ENCODE measurements around the gene SLC6A17.

SLC6A17 gene

DNA sequence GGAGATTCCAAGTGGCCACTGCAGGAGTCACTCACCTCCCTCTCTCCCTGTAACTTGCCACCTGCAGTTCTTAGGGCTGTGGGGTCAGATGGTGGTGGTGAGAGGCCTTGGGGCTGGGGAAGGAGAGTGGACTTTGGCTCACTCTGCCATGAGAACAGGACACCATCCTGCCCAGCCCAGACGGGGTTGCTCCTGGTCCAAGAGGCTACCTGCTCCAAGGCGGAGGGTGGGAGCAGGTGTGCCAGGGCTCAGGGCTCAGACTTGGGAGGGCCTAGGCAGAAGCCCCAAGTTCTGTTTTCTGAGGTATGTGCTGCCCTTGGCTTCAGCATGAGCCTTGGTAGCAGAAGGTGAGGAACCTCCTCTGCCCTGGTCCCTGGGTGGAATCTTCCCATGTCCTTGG is 48.5 kb downstream of the SLC6A17 start:
- DNase-seq (ENCODE audit: low read depth) = no peak
- TF ChIP-seq, protein P1, sequence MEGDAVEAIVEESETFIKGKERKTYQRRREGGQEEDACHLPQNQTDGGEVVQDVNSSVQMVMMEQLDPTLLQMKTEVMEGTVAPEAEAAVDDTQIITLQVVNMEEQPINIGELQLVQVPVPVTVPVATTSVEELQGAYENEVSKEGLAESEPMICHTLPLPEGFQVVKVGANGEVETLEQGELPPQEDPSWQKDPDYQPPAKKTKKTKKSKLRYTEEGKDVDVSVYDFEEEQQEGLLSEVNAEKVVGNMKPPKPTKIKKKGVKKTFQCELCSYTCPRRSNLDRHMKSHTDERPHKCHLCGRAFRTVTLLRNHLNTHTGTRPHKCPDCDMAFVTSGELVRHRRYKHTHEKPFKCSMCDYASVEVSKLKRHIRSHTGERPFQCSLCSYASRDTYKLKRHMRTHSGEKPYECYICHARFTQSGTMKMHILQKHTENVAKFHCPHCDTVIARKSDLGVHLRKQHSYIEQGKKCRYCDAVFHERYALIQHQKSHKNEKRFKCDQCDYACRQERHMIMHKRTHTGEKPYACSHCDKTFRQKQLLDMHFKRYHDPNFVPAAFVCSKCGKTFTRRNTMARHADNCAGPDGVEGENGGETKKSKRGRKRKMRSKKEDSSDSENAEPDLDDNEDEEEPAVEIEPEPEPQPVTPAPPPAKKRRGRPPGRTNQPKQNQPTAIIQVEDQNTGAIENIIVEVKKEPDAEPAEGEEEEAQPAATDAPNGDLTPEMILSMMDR (IDR thresholded peaks at IDR 0.05; ENCODE audit: low read length, missing control alignments) = no peak
- no peak overlapping the region for H3K4me3 ChIP-seq (replicated peaks; ENCODE audit: low read depth, low read length)

DNA sequence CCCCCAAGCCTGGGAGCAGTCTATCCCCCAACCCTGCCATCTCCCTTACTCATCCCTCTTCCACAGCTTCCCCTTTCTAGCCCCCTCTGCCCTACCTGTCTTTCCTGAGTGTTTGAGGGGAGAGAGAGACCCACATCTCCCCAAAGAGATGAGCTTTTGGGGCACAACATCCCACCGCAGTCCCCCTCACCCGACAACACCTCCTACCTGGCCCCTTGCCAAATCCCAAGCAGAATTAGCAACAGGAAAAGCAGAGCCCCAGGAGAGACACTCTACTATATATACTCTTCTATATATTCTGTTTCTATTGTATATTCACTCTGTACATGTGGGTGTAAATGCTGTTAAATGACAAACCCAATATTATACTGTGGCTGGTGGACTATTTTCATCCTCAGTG is 49.9 kb downstream of the SLC6A17 start:
- TF ChIP-seq, protein P1 (IDR thresholded peaks at IDR 0.05; ENCODE audit: low read length, missing control alignments) = no peak
- no peak overlapping the region for H3K4me3 ChIP-seq (replicated peaks; ENCODE audit: low read depth, low read length)
- no peak for DNase-seq (ENCODE audit: low read depth)

DNA sequence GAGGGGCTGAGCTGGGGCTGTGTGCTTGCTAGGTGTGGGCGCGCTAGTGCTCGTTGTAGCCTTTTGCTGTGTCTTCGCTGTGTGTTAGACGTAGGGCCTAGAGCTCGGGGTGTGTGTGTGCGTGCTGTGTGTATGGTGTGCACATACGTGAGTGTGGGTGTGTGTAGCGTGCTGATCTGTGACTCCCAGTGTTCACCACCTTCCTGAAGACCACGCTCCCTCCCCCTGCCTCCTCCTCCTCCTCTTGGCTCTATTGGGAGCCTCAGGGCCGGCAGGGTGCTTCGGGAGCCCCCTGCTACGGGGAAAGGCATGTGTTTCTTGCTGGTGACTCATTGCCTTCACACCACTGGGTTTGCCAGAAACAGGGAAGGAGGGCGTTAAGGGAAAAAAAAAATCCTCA is 50.4 kb downstream of the SLC6A17 start:
- no peak overlapping the region for H3K4me3 ChIP-seq (replicated peaks; ENCODE audit: low read depth, low read length)
- no peak for DNase-seq (ENCODE audit: low read depth)
- TF ChIP-seq, protein P1 (IDR thresholded peaks at IDR 0.05; ENCODE audit: low read length, missing control alignments) = no peak

DNA sequence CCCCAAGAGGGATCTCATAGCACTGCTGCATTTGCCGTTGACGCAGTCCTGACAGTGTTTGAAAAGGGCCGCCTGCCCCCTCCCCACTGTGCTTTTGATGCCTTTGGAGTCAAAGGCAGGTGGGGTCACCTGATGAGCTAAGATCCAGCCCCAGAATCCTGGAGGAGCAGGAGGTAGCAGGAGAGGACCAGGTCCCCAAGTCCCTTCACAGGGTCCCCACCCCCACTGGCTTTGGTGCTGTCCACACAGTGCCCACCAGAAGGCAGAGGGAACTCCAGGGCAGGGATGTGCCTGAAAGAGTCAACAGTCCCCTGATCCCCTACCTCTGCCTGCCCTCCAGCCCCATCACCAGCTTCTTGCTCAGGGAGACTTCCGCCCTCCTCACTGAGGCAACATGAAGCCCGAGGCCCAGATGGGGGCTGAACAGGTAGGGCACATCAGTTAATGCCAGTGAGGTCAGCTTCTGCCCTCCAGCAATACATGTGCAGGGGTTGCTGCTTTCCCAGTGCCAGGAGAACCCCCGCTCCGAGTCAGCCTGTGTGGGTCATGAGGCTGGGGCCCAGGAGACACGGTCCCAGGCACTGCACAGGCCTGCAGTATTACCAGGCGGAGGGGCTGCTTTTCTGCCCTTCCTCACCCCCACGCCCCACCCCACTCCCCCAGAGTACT is 51.0 kb downstream of the SLC6A17 start:
- TF ChIP-seq, protein P1 (IDR thresholded peaks at IDR 0.05; ENCODE audit: low read length, missing control alignments) = no peak
- DNase-seq (ENCODE audit: low read depth) = no peak
- no peak overlapping the region for H3K4me3 ChIP-seq (replicated peaks; ENCODE audit: low read depth, low read length)

DNA sequence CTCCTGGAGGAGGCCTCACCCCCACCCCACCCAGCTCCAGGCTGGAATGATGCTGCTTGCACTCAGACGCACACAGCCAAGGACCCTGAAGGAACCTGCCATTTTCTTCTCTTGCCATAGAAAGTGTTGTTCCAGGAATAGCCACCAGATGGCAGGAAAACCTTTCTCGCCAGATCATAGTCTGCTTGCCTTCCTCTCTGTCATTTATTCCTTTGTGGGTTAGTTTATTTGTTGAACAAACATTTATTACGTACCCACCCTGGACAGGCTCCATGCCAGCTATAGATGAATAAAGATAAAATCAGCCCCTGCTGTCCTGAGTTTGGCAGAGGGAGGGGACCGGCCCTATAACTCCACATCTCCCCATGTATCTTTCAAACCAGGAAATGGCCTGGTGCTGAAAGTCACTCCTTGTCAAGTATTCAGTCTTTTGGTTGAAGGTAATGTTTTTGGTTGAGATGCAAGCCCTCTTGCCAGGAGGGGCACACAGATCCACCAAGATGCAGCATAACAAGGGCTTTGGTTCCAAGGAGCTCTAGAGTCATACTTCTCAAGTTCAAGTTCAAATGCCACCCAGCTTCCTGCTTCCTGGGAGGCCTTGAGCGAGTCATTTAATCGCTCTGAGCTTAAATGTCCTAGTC is 52.8 kb downstream of the SLC6A17 start:
- no peak overlapping the region for H3K4me3 ChIP-seq (replicated peaks; ENCODE audit: low read depth, low read length)
- TF ChIP-seq, protein P1 (IDR thresholded peaks at IDR 0.05; ENCODE audit: low read length, missing control alignments) = peak; percentile 94
- DNase-seq (ENCODE audit: low read depth) = peak; percentile 82

DNA sequence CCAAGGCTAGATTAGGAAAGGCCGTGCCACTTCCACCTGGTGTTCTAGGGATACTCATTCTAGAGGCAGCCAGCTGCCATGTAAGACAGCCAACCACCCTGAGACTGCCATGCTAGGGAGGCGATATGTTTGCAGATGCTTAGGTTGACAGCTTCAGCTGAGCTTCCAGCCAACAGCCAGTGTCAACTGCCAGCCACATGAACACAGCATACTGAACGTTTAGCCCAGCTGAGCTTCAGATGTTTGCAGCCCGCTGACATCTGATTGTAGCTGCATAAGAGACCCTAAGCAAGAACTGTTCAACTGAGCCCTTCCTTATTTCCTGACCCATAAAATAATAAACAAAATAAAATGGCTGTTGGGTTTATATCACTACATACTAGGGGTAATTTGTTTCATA is 54.9 kb downstream of the SLC6A17 start:
- no peak overlapping the region for H3K4me3 ChIP-seq (replicated peaks; ENCODE audit: low read depth, low read length)
- no peak for DNase-seq (ENCODE audit: low read depth)
- TF ChIP-seq, protein P1 (IDR thresholded peaks at IDR 0.05; ENCODE audit: low read length, missing control alignments) = no peak

Data from fibroblast of pulmonary artery (primary cell).